Spinal cord (tissue), 10 donors: ENCODE data around the gene CEP290. TPM values are rescaled to one million over a fixed set of nuclear protein-coding genes. Genes with fewer than 3 reads are reported as not detected.
A peak's percentile ranks its signal among the peaks of the same experiment; 100 is the strongest.

ENCODE experiments used
- DNase-seq, 6 donors: peaks; one replicate each; pipeline versions ENCODE4 v3.0.0 to v3.0.0-alpha.2; 2013 to 2015; ENCODE audit warnings: low spot score in 6 of 6, low read depth in 4 of 6
- H3K27ac ChIP-seq: one replicate; pipeline ENCODE4 v1.5.1; 2013; ENCODE audit warnings: low read depth, low read length, control low read depth
- H3K27me3 ChIP-seq: one replicate; pipeline ENCODE4 v1.6.1; 2013; ENCODE audit warnings: low read length; ENCODE audit not compliant: control insufficient read depth, insufficient read depth
- H3K36me3 ChIP-seq: one replicate; pipeline ENCODE4 v1.6.1; 2013; ENCODE audit warnings: low read length; ENCODE audit not compliant: control insufficient read depth, insufficient read depth
- H3K4me1 ChIP-seq: one replicate; pipeline ENCODE4 v1.6.1; 2013; ENCODE audit warnings: low read length; ENCODE audit not compliant: control insufficient read depth, insufficient read depth
- H3K4me3 ChIP-seq: one replicate; pipeline ENCODE4 v1.5.1; 2013; ENCODE audit warnings: low read depth, low read length, control low read depth
- H3K9me3 ChIP-seq: one replicate; pipeline ENCODE4 v1.6.1; 2013; ENCODE audit warnings: low read length; ENCODE audit not compliant: control insufficient read depth, insufficient read depth
- WGBS: methylation state at CpG from one replicate; pipeline ENCODE4 v1.1.5; 2013; ENCODE audit warnings: missing lambda C conversion rate; ENCODE audit not compliant: insufficient coverage; 5-methylcytosine and 5-hydroxymethylcytosine counted together
- polyA plus RNA-seq, 2 donors: library from polyadenylated mRNA; unstranded; fragments of 120-200 nt; gene quantifications; one replicate each; pipeline ENCODE4 v1.2.1, GENCODE V29; 2013; ENCODE audit not compliant: insufficient read length in 2 of 2
- total RNA-seq, 2 donors: library from RNA; depleted of rRNA in 1 of 2; stranded (reverse); fragments of 120-200 nt in 1 of 2; fragments of >200 nt in 1 of 2; gene quantifications; one replicate each; pipeline versions ENCODE4 v1.2.3 to v1.2.4, GENCODE V29; 2013 to 2014
- donor health status: healthy.

Gene CEP290
- total and polyA plus RNA-seq, 4 donors = 15.3 to 35.2 (median 23.9) TPM

- Histone ChIP-seq H3K27ac (no peak overlapping the region), H3K4me3 (no peak overlapping the region), H3K9me3 (no peaks in the 10 kb centered on the region), H3K4me1 (no peaks in the 10 kb centered on the region), H3K27me3 (no peaks in the 10 kb centered on the region), H3K36me3 (peaks cover 3% of the 10 kb centered on the region)
- DNase-seq = no peak
- 94% methylated on average over 2 of the region's 3 CpGs for whole genome bisulfite sequencing
Observed at GRCh38 chr12:88127099-88127498, 14.8 kb downstream of the CEP290 start.

- peaks cover 6% of the 10 kb centered on the region for H3K36me3 ChIP-seq
- H3K9me3 ChIP-seq = no peaks in the 10 kb centered on the region
- WGBS = 50% methylated on average over 2 of the region's 4 CpGs
- no peak overlapping the region for H3K27ac ChIP-seq
- H3K4me1 ChIP-seq = no peaks in the 10 kb centered on the region
- no peak for DNase-seq
- no peaks in the 10 kb centered on the region for H3K27me3 ChIP-seq
- no peak overlapping the region for H3K4me3 ChIP-seq
Observed at GRCh38 chr12:88122666-88123065, 19.2 kb downstream of the CEP290 start.

- WGBS = no CpG with 5 or more reads among the region's 3 CpGs
- Histone ChIP-seq H3K4me1 (no peaks in the 10 kb centered on the region), H3K27ac (no peak overlapping the region), H3K4me3 (no peak overlapping the region), H3K27me3 (no peaks in the 10 kb centered on the region), H3K9me3 (no peaks in the 10 kb centered on the region), H3K36me3 (peaks cover 8% of the 10 kb centered on the region)
- DNase-seq = no peak
Observed at GRCh38 chr12:88113871-88114270, 28.0 kb downstream of the CEP290 start.

GRCh38 chr12:88111074-88111652, 30.7 kb downstream of the CEP290 start:
- H3K27me3 ChIP-seq = no peaks in the 10 kb centered on the region
- H3K36me3 ChIP-seq = peaks cover 4% of the 10 kb centered on the region
- no CpG with 5 or more reads among the region's 1 CpG for WGBS
- H3K27ac ChIP-seq = no peak overlapping the region
- peak in 5 of 6 donors; percentile 8 to 81 (median 22) for DNase-seq
- no peaks in the 10 kb centered on the region for H3K4me1 ChIP-seq
- H3K4me3 ChIP-seq = no peak overlapping the region
- no peaks in the 10 kb centered on the region for H3K9me3 ChIP-seq

- 100% methylated on average over 1 of the region's 2 CpGs for WGBS
- Histone ChIP-seq H3K27me3 (no peaks in the 10 kb centered on the region), H3K36me3 (peaks cover 4% of the 10 kb centered on the region), H3K4me3 (no peak overlapping the region), H3K9me3 (no peaks in the 10 kb centered on the region), H3K4me1 (no peaks in the 10 kb centered on the region), H3K27ac (no peak overlapping the region)
- no peak for DNase-seq
Observed at GRCh38 chr12:88108021-88108420, 33.9 kb downstream of the CEP290 start.

GRCh38 chr12:88093573-88093972, 48.3 kb downstream of the CEP290 start:
- Histone ChIP-seq H3K4me1 (no peaks in the 10 kb centered on the region), H3K36me3 (peaks cover 12% of the 10 kb centered on the region), H3K4me3 (no peak overlapping the region), H3K9me3 (no peaks in the 10 kb centered on the region), H3K27me3 (no peaks in the 10 kb centered on the region), H3K27ac (no peak overlapping the region)
- no peak for DNase-seq
- no CpG with 5 or more reads among the region's 4 CpGs for WGBS

GRCh38 chr12:88092771-88093170, 49.1 kb downstream of the CEP290 start:
- no peak overlapping the region for H3K4me3 ChIP-seq
- no peaks in the 10 kb centered on the region for H3K9me3 ChIP-seq
- peaks cover 12% of the 10 kb centered on the region for H3K36me3 ChIP-seq
- DNase-seq = peak in 2 of 6 donors; percentile 5 to 46
- H3K27me3 ChIP-seq = no peaks in the 10 kb centered on the region
- H3K4me1 ChIP-seq = no peaks in the 10 kb centered on the region
- H3K27ac ChIP-seq = no peak overlapping the region

- WGBS = no CpG with 5 or more reads among the region's 4 CpGs
- Histone ChIP-seq H3K4me3 (no peak overlapping the region), H3K27me3 (no peaks in the 10 kb centered on the region), H3K27ac (no peak overlapping the region), H3K4me1 (no peaks in the 10 kb centered on the region), H3K36me3 (peaks cover 14% of the 10 kb centered on the region), H3K9me3 (no peaks in the 10 kb centered on the region)
- no peak for DNase-seq
Observed at GRCh38 chr12:88084210-88084609, 57.7 kb downstream of the CEP290 start.

GRCh38 chr12:88083634-88084033, 58.3 kb downstream of the CEP290 start:
- Histone ChIP-seq H3K4me3 (no peak overlapping the region), H3K27me3 (no peaks in the 10 kb centered on the region), H3K27ac (no peak overlapping the region), H3K9me3 (no peaks in the 10 kb centered on the region), H3K4me1 (no peaks in the 10 kb centered on the region), H3K36me3 (peaks cover 12% of the 10 kb centered on the region)
- no peak for DNase-seq
- WGBS = no CpG with 5 or more reads among the region's 3 CpGs

- DNase-seq = no peak
- H3K4me3 ChIP-seq = no peak overlapping the region
- no peak overlapping the region for H3K27ac ChIP-seq
- no peaks in the 10 kb centered on the region for H3K4me1 ChIP-seq
- no peaks in the 10 kb centered on the region for H3K27me3 ChIP-seq
- H3K36me3 ChIP-seq = peaks cover 11% of the 10 kb centered on the region
- no peaks in the 10 kb centered on the region for H3K9me3 ChIP-seq
Observed at GRCh38 chr12:88081247-88081646, 60.6 kb downstream of the CEP290 start.
